Brain microvascular endothelial cell (primary cell): Measurements from ENCODE around the gene HIC1.

ENCODE experiments used
- DNase-seq: peaks from one replicate; pipeline ENCODE4 v3.0.0-alpha.2; 2020
- H3K27ac ChIP-seq: fragments of 250-450 bp; sonication (Bioruptor Pico); 2 replicates; pipeline ENCODE4 v1.5.1; 2020; ENCODE audit warnings: mild to moderate bottlenecking, moderate library complexity
- H3K27me3 ChIP-seq: fragments of 250-450 bp; sonication (Bioruptor Pico); replicated peaks from 2 replicates; pipeline ENCODE4 v1.5.1; 2020; ENCODE audit warnings: mild to moderate bottlenecking
- H3K36me3 ChIP-seq: fragments of 250-450 bp; sonication (Bioruptor Pico); replicated peaks from 2 replicates; pipeline ENCODE4 v1.5.1; 2020; ENCODE audit warnings: mild to moderate bottlenecking
- H3K4me3 ChIP-seq: 2 replicates; pipeline ENCODE4 v1.5.1; 2011; ENCODE audit warnings: low read depth, mild to moderate bottlenecking, control low read depth, low read length, moderate library complexity
- in situ Hi-C: cut with HindIII; loops from 2 replicates; pipeline ENCODE4 v1.10.0; 2017; ENCODE audit warnings: low sequenced_read_pairs, low pct_ligation_motif_present
- TF ChIP-seq, protein P1 (sequence below): IDR thresholded peaks from 2 replicates; pipeline ENCODE4 v1.5.1; 2011; ENCODE audit warnings: low read depth, mild to moderate bottlenecking, moderate library complexity, low read length, control low read depth, inconsistent platforms; ENCODE audit errors: missing control alignments

The HIC1 gene, protein sequence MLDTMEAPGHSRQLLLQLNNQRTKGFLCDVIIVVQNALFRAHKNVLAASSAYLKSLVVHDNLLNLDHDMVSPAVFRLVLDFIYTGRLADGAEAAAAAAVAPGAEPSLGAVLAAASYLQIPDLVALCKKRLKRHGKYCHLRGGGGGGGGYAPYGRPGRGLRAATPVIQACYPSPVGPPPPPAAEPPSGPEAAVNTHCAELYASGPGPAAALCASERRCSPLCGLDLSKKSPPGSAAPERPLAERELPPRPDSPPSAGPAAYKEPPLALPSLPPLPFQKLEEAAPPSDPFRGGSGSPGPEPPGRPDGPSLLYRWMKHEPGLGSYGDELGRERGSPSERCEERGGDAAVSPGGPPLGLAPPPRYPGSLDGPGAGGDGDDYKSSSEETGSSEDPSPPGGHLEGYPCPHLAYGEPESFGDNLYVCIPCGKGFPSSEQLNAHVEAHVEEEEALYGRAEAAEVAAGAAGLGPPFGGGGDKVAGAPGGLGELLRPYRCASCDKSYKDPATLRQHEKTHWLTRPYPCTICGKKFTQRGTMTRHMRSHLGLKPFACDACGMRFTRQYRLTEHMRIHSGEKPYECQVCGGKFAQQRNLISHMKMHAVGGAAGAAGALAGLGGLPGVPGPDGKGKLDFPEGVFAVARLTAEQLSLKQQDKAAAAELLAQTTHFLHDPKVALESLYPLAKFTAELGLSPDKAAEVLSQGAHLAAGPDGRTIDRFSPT

GRCh38 chr17:2054512-2055291, at the start of gene HIC1:
HIC1 (plus strand) TSS chr17:2055103; CDS start chr17:2056691, 1,588 bp downstream.
- DNase-seq, result no peak
- Histone ChIP-seq H3K36me3 (peaks cover 36% of the 10 kb centered on the region), H3K27me3 (no peaks in the 10 kb centered on the region), H3K27ac (peak within 1 kb of the TSS; percentile 88), H3K4me3 (peak within 1 kb of the TSS; percentile 70)
- in situ Hi-C loops, result no loop called here
- TF ChIP-seq, protein P1, sequence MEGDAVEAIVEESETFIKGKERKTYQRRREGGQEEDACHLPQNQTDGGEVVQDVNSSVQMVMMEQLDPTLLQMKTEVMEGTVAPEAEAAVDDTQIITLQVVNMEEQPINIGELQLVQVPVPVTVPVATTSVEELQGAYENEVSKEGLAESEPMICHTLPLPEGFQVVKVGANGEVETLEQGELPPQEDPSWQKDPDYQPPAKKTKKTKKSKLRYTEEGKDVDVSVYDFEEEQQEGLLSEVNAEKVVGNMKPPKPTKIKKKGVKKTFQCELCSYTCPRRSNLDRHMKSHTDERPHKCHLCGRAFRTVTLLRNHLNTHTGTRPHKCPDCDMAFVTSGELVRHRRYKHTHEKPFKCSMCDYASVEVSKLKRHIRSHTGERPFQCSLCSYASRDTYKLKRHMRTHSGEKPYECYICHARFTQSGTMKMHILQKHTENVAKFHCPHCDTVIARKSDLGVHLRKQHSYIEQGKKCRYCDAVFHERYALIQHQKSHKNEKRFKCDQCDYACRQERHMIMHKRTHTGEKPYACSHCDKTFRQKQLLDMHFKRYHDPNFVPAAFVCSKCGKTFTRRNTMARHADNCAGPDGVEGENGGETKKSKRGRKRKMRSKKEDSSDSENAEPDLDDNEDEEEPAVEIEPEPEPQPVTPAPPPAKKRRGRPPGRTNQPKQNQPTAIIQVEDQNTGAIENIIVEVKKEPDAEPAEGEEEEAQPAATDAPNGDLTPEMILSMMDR, result peak; percentile 50

- DNase-seq, result no peak
- Histone ChIP-seq H3K27ac (no peak overlapping the region), H3K27me3 (no peaks in the 10 kb centered on the region), H3K36me3 (no peaks in the 10 kb centered on the region), H3K4me3 (no peak overlapping the region)
- in situ Hi-C loops, result no loop called here
- TF ChIP-seq, protein P1, result no peak
These were observed 46.4 kb upstream of the HIC1 start for GRCh38 chr17:2008332-2009126.

DNA sequence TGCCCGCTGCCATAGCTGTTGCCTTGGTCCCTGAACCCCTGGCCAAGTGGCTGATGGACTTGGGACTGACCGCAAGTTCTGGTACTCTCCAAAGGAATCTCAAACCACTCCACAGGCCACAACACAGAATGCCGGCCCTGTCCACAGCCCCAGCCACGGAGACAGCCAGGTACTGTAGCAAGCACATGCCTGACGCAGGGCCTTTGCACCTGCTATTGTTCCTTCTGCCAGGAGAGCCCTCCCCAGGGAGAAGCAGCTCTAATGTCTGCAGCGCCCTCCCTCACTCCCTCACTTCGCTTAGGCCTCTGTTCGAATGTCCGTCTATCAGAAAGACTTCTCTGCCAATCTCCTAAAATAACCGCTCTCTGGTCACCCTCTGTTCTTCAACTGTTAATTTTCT, 45.2 kb upstream of the HIC1 start:
- in situ Hi-C loops, result no loop called here

DNA sequence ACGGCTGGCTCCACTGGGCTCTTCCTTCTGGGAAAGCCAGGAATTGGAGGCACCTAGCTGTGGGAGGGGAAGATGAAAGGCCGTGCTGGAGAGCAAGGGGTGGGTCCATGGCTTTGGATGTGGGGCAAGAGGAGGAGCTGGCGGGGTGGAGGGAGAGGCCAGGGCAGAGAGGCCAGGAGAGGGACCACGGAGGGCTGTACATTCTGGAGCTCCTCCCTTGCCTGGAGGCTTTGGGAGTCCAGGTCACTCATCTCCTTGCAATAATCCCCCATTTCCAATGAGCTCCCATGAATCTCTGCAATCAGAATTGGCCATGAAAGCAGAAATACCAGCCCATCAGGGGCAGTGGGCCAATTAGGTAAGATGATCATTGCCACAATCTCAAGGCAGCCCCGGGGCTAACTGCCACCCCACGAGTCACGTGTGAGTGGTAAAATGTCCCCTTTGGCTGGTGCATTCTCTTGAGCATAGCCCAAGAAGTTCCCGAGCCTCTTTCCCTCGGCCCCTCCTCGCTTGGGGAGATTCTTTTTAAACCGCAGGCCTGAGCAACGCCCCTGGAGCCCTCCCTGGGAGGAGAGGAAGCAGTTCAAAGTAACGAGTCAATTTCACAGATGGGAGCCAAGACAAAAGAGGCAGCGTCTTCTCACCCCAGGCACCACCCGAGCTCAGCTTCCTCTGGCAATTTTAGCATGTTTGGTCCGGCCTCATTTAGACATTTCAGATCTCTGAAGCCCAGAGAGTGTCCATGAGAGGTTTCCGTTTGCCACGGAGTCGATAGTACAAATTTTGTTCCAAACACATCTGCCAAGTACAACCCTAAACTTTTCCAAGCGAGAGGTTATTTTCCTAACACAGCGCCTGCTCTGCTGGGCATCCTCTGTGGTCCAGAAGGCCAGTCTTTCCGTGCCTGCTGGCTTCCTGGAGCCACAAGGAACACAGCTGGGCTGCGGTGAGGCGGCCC, 43.2 kb upstream of the HIC1 start:
- no peaks in the 10 kb centered on the region for H3K27me3 ChIP-seq
- DNase-seq, result no peak
- no peaks in the 10 kb centered on the region for H3K36me3 ChIP-seq
- H3K27ac ChIP-seq, result no peak overlapping the region
- TF ChIP-seq, protein P1, result no peak
- in situ Hi-C loops, result no loop called here
- no peak overlapping the region for H3K4me3 ChIP-seq

More for the DNA sequence above, 45.2 kb upstream of the HIC1 start:
- no peak for DNase-seq
- TF ChIP-seq, protein P1, result no peak
- Histone ChIP-seq H3K4me3 (no peak overlapping the region), H3K36me3 (no peaks in the 10 kb centered on the region), H3K27me3 (no peaks in the 10 kb centered on the region), H3K27ac (no peak overlapping the region)
